GM18870 (cell line): Measurements from ENCODE around the gene TANC1.

Source experiments
- ATAC-seq: cut with Tn5 transposase; IDR thresholded peaks from one replicate; pipeline ENCODE4 v1.9.1; 2021; ENCODE audit warnings: moderate library complexity; ENCODE audit not compliant: unreplicated experiment

The TANC1 gene

GRCh38 chr2:158960193-158960592, 8.2 kb upstream of the TANC1 start:
- ATAC-seq, result no peak

GRCh38 chr2:158962074-158962473, 6.4 kb upstream of the TANC1 start:
- ATAC-seq, result no peak

GRCh38 chr2:158963071-158963470, 5.4 kb upstream of the TANC1 start:
- no peak for ATAC-seq

- ATAC-seq, result no peak
These were observed 3.3 kb upstream of the TANC1 start for GRCh38 chr2:158965107-158965506.

- no peak for ATAC-seq
These were observed 2.8 kb upstream of the TANC1 start for GRCh38 chr2:158965641-158966040.

- ATAC-seq, result no peak
These were observed 2.1 kb upstream of the TANC1 start for GRCh38 chr2:158966312-158966711.

GRCh38 chr2:158967114-158967730, 1.2 kb upstream of the TANC1 start:
- ATAC-seq, result no peak

- ATAC-seq, result no peak
These were observed 577 bp upstream of the TANC1 start for GRCh38 chr2:158967731-158968395.

- ATAC-seq, result no peak
These were observed 798 bp downstream of the TANC1 start for GRCh38 chr2:158969162-158969714.

GRCh38 chr2:158969715-158970240, 1.3 kb downstream of the TANC1 start:
- no peak for ATAC-seq

GRCh38 chr2:158970241-158970751, 1.9 kb downstream of the TANC1 start:
- ATAC-seq, result no peak

- no peak for ATAC-seq
These were observed 4.9 kb downstream of the TANC1 start for GRCh38 chr2:158973116-158973956.

GRCh38 chr2:158975271-158975921, 7.0 kb downstream of the TANC1 start:
- ATAC-seq, result no peak

GRCh38 chr2:158979772-158980171, 11.3 kb downstream of the TANC1 start:
- no peak for ATAC-seq

- no peak for ATAC-seq
These were observed 16.2 kb downstream of the TANC1 start for GRCh38 chr2:158984604-158985135.

GRCh38 chr2:158988501-158988900, 20.1 kb downstream of the TANC1 start:
- ATAC-seq, result no peak

- ATAC-seq, result no peak
These were observed 20.7 kb downstream of the TANC1 start for GRCh38 chr2:158989165-158989564.

- no peak for ATAC-seq
These were observed 22.2 kb downstream of the TANC1 start for GRCh38 chr2:158990397-158991214.

GRCh38 chr2:158993030-158993429, 24.6 kb downstream of the TANC1 start:
- no peak for ATAC-seq
